Spinal cord (tissue), 10 donors: Measurements from ENCODE around the gene ARL2BP. TPM values are rescaled to one million over a fixed set of nuclear protein-coding genes. Genes with fewer than 3 reads are reported as not detected.
"Not testable (repeated sequence)": the region's sequence is repeated elsewhere in the genome, so short reads cannot be mapped to it uniquely, and the experiment has no call there.

ENCODE experiments used
- DNase-seq, 6 donors: peaks; one replicate each; pipeline versions ENCODE4 v3.0.0 to v3.0.0-alpha.2; 2013 to 2015; ENCODE audit warnings: low spot score in 6 of 6, low read depth in 4 of 6
- H3K27ac ChIP-seq: one replicate; pipeline ENCODE4 v1.5.1; 2013; ENCODE audit warnings: low read depth, low read length, control low read depth
- H3K27me3 ChIP-seq: one replicate; pipeline ENCODE4 v1.6.1; 2013; ENCODE audit warnings: low read length; ENCODE audit not compliant: control insufficient read depth, insufficient read depth
- H3K36me3 ChIP-seq: one replicate; pipeline ENCODE4 v1.6.1; 2013; ENCODE audit warnings: low read length; ENCODE audit not compliant: control insufficient read depth, insufficient read depth
- H3K4me1 ChIP-seq: one replicate; pipeline ENCODE4 v1.6.1; 2013; ENCODE audit warnings: low read length; ENCODE audit not compliant: control insufficient read depth, insufficient read depth
- H3K4me3 ChIP-seq: one replicate; pipeline ENCODE4 v1.5.1; 2013; ENCODE audit warnings: low read depth, low read length, control low read depth
- H3K9me3 ChIP-seq: one replicate; pipeline ENCODE4 v1.6.1; 2013; ENCODE audit warnings: low read length; ENCODE audit not compliant: control insufficient read depth, insufficient read depth
- WGBS: methylation state at CpG from one replicate; pipeline ENCODE4 v1.1.5; 2013; ENCODE audit warnings: missing lambda C conversion rate; ENCODE audit not compliant: insufficient coverage; 5-methylcytosine and 5-hydroxymethylcytosine counted together
- polyA plus RNA-seq, 2 donors: library from polyadenylated mRNA; unstranded; fragments of 120-200 nt; gene quantifications; one replicate each; pipeline ENCODE4 v1.2.1, GENCODE V29; 2013; ENCODE audit not compliant: insufficient read length in 2 of 2
- total RNA-seq, 2 donors: library from RNA; depleted of rRNA in 1 of 2; stranded (reverse); fragments of 120-200 nt in 1 of 2; fragments of >200 nt in 1 of 2; gene quantifications; one replicate each; pipeline versions ENCODE4 v1.2.3 to v1.2.4, GENCODE V29; 2013 to 2014
- donor health status: healthy.

ARL2BP gene
- total and polyA plus RNA-seq, 4 donors, result 74.7 to 79.3 (median 76.5) TPM

DNA sequence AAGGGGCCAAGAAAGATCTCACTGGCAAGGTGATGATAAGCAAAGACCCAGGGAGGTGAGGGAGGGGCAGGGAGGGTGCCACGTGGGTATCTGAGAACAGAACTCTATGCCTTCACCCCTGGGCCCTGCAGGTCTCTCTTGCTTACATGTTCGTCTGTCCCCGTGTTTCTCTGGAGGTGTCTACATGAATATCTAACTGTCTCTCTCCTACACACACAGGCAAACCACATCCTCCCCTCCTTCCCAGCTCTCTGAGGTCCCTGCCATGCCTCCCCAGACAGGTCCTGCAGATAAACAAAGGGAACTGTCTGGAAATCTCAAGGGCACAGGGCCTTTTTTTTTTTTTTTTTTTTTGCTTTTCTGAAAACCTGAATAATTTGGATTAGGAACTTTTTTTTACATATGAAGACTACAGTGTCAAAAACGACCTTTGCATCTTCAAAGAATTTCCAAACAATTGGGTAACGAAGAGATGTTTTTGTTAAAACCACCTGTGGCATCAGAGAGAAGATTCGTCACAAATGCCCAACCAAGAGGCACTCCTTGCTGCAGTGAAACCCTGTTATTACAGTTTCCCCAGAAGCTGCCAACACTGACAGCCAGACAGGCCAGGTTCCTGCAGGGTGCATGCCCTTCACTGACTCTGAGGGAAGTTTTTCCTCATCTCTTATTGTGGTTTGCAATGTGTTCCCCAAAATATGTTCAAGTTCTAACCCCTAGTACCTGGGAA, 21.6 kb downstream of the ARL2BP start:
- H3K9me3 ChIP-seq, result no peaks in the 10 kb centered on the region
- 70% methylated on average over 5 of the region's 6 CpGs for WGBS
- H3K4me3 ChIP-seq, result no peak overlapping the region
- no peak overlapping the region for H3K27ac ChIP-seq
- H3K27me3 ChIP-seq, result no peaks in the 10 kb centered on the region
- no peak for DNase-seq
- H3K36me3 ChIP-seq, result no peaks in the 10 kb centered on the region
- peaks cover 40% of the 10 kb centered on the region for H3K4me1 ChIP-seq

DNA sequence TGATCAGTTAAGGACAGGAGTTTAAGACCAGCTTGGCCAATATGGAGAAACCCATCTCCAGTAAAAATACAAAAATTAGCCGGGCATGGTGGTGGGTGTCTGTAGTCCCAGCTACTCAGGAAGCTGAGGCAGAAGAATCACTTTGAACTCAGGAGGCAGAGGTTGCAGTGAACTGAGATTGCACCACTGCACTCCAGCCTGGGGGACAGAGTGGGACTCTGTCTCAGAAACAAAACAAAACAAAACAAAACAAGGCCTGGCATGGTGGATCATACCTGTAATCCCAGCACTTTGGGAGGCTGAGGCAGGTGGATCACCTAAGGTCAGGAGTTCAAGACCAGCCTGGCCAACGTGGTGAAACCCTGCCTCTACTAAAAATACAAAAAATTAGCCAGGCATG, 22.3 kb downstream of the ARL2BP start:
- not testable (repeated sequence) for H3K9me3 ChIP-seq, H3K36me3 ChIP-seq, H3K27me3 ChIP-seq, H3K4me3 ChIP-seq, H3K27ac ChIP-seq, DNase-seq
- peaks cover 40% of the 10 kb centered on the region for H3K4me1 ChIP-seq
- no CpG with 5 or more reads among the region's 2 CpGs for WGBS

DNA sequence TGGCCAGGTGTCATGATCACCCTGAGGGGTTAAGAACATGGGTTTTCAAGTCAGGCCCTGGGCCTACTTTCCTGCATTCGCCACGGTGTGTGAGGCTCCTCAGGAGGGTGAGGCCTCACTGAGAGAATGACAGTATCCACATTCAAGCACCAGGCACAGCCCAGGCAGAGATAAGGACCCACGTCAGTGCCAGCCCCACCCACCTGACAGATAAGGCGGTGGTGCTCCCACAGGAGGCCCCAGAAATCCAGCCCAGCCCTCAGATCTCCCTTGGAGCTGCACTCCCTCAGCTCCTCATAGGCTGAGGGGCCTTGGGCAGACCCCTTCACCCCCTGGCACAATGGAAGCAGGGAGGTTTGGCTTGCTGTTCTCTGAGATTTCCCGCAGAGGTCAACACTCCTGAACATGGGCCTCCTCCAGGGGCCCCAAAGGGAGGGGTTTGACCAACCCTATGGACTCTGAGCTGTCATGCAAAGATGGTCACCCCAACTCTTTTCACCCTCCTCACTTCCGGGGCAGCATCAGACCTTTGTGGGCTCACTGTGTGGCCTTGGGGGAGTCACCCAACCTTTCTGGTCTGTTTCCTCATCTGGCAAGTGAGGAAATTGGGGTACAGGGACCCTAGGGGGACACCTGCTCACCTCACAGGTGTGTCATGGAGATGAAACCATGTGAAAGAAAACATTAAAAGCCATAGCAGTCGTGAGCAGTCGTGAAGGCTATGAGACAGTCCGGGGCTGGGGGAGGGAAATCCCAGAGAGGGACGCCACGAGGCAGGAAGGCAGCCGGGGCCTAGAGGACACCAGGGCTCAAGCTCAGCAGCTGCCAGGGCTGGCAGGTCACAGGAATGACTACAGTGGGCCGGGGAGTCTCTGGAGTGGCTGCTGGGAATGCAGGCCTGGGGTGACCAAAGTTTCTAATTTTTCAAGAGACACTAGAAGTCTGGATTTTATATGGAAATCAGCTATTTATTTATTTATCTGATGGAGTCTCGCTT, 24.0 kb downstream of the ARL2BP start:
- Histone ChIP-seq H3K27ac (no peak overlapping the region), H3K9me3 (no peaks in the 10 kb centered on the region), H3K4me3 (no peak overlapping the region), H3K36me3 (no peaks in the 10 kb centered on the region), H3K27me3 (no peaks in the 10 kb centered on the region), H3K4me1 (peaks cover 31% of the 10 kb centered on the region)
- no peak for DNase-seq
- WGBS, result 60% methylated on average over 14 of the region's 14 CpGs

DNA sequence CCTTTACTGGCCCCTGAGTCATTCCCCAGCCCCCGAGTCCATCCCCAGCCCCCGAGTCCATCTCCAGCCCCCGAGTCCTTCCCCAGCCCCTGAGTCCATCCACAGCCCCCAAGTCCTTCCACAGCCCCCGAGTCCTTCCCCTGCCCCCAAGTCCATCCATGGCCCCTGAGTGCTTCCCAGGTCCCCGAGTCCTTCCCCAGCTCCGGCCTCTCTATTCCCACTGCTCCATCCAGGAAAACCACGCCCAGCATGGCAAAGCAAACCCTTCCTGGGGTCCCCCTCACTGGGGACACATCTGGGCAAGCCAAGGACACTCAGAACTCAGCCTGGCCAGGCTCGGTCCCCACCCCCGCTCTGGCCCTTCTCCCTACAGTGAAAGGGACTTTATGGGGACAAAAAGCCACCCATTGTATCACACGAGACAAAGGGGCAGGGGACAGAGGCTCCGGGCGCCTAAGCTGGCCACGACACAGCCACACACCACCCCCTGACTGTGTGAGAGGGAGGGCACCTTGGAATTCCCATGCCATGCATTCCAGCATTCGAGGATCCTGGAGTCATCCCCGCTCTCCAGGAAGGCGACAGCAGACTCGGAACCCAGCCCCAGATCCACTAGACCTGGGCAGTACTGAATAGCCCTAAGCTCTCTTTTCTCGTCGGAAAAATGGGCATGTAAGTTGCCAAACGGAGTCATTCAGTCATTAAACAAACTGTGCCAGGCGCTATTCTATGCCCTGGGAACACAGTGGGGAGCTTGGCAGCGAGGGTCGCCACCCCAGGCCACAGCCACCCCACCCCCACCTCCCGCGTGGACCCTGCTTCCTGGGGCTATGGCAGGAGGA, 25.4 kb downstream of the ARL2BP start:
- WGBS, result 53% methylated on average over 17 of the region's 25 CpGs
- H3K9me3 ChIP-seq, result no peaks in the 10 kb centered on the region
- no peaks in the 10 kb centered on the region for H3K27me3 ChIP-seq
- H3K4me3 ChIP-seq, result no peak overlapping the region
- peak overlapping the region; percentile 40 for H3K27ac ChIP-seq
- peak in 1 of 6 donors; percentile 51 for DNase-seq
- H3K4me1 ChIP-seq, result peaks cover 31% of the 10 kb centered on the region
- no peaks in the 10 kb centered on the region for H3K36me3 ChIP-seq

DNA sequence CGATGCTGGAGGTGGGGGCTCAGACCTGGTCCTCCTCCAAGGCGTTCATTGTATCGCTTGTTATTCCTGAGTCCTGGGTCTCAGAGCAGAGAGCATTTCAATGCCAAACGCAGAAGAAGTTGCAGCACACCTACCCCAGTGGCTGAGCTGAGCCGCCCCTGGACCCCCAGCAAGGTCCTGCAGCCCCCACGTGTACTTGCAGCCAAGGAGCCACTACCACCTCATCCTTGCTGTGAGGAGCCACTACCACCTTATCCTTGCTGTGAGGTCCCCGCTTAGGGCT, 25.9 kb downstream of the ARL2BP start:
- Histone ChIP-seq H3K27ac (peak overlapping the region; percentile 40), H3K9me3 (no peaks in the 10 kb centered on the region), H3K36me3 (no peaks in the 10 kb centered on the region), H3K4me1 (peaks cover 30% of the 10 kb centered on the region), H3K4me3 (no peak overlapping the region), H3K27me3 (no peaks in the 10 kb centered on the region)
- DNase-seq, result no peak
- WGBS, result 83% methylated on average over 6 of the region's 7 CpGs

DNA sequence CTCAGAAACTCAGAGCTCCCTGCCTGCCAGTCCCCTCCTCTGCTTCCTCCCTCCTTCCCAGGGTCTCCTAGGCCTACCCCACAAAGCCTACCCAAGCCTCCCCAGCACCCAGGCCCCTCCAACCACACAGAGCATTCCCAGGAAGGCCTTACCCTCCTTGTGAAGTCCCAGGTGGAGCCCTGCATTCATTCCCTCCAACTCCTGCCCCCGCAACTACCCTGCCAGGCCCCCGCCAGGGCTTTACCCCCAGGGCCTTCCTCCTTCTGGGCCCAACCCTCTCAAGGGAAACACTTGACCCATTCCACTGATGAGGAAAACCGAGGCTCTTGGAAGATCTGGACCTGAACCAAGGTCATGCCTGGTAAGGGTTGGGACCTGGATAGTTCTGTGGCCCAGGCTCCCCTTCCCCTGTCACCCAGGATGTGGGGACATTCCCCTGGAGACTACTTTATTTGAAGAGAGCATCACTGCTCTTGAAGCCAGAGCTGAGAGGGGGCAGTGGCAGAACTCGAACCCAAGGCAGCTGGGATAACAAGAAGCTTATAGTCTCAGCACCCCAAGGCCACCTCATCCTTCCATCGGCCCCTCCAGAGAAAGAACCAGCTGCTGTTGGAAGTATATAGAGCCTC, 26.9 kb downstream of the ARL2BP start:
- H3K4me3 ChIP-seq, result no peak overlapping the region
- H3K27ac ChIP-seq, result no peak overlapping the region
- no peak for DNase-seq
- no peaks in the 10 kb centered on the region for H3K27me3 ChIP-seq
- no peaks in the 10 kb centered on the region for H3K36me3 ChIP-seq
- WGBS, result 100% methylated on average over 3 of the region's 5 CpGs
- H3K9me3 ChIP-seq, result no peaks in the 10 kb centered on the region
- peaks cover 25% of the 10 kb centered on the region for H3K4me1 ChIP-seq

DNA sequence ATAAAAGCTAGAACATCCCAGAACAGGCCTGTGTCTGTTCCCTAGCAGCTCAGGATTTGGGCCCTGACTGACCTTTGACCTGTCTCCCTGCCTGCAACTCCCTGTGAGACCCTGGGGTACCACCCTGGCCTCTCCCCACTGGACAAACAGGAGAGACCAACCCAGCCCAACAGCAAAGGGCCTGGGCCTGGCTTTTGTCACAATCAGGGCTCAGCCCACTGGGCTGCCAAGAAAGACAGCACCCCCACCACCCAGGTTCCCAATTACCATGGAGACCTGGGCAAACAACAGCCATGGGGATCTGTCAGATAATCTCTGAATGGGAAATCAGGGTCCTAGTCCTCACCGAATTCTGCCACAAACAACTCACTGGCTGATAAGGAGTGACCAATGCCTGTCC, 28.3 kb downstream of the ARL2BP start:
- no peak for DNase-seq

DNA sequence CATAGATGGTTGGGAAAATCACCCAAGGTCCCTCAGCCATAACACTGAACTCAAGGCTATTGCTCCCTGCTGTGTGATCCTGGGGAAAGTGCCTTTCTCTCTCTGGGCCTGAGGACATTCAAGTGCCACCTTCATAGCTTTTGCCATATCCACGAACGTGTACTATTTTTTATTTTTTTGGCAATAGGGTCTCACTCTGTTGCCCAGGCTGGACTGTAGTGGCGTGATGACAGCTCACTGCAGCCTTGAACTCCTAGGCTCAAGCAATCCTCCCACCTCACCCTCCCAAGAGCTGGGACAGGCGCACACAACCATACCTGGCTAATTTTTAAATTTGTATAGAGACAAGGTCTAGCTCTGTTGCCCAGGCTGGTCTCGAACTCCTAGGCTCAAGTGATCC, 28.8 kb downstream of the ARL2BP start:
- peaks cover 23% of the 10 kb centered on the region for H3K4me1 ChIP-seq
- DNase-seq, result no peak
- H3K27me3 ChIP-seq, result no peaks in the 10 kb centered on the region
- H3K27ac ChIP-seq, result no peak overlapping the region
- no peaks in the 10 kb centered on the region for H3K9me3 ChIP-seq
- no peak overlapping the region for H3K4me3 ChIP-seq
- H3K36me3 ChIP-seq, result no peaks in the 10 kb centered on the region
- WGBS, result 75% methylated on average over 2 of the region's 5 CpGs

More for the DNA sequence above, 28.3 kb downstream of the ARL2BP start:
- Histone ChIP-seq H3K27me3 (no peaks in the 10 kb centered on the region), H3K9me3 (no peaks in the 10 kb centered on the region), H3K36me3 (no peaks in the 10 kb centered on the region), H3K4me1 (peaks cover 25% of the 10 kb centered on the region), H3K4me3 (no peak overlapping the region), H3K27ac (no peak overlapping the region)
- no CpG with 5 or more reads among the region's 1 CpG for WGBS

DNA sequence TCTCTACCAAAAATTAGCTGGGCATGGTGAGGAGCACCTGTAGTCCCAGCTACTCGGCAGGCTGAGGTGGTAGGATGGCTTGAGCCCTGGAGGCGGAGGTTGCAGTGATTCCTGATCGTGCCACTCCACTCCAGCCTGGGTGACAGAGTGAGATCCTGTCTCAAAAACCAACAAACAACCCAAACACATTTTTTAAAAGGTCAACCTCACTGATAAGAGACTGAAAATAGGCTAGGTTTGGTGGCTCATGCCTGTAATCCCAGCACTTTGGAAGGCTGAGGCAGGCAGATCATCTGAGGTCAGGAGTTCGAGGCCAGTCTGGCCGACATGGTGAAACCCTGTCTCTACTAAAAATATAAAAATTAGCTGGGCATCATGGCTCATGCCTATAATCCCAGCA, 30.9 kb downstream of the ARL2BP start:
- DNase-seq, H3K4me3 ChIP-seq, H3K4me1 ChIP-seq, H3K9me3 ChIP-seq, H3K27me3 ChIP-seq, H3K27ac ChIP-seq, H3K36me3 ChIP-seq: not testable (repeated sequence)
- WGBS, result 100% methylated on average over 2 of the region's 5 CpGs
